T-helper 2 cell treated with Interferon-gamma antibody and Interleukin-4, amounts not matched to agents 100 ng/mL and 5 ng/mL, for 36 hours (primary cell): ENCODE data around the gene SNTG2. TPM values are rescaled to one million over a fixed set of nuclear protein-coding genes. Genes with fewer than 3 reads are reported as not detected.
"Not testable (repeated sequence)": the region's sequence is repeated elsewhere in the genome, so short reads cannot be mapped to it uniquely, and the experiment has no call there.

Source experiments
- intact Hi-C: fragments of 100-400 bp; cut with micrococcal nuclease; formaldehyde crosslinking; loops from one replicate; pipeline ENCODE4 v1.15.1; 2023
- total RNA-seq: library from RNA; stranded (reverse); gene quantifications from 2 replicates; pipeline ENCODE4 v1.2.3, GENCODE V29; 2022

SNTG2 gene
- total RNA-seq, 1 donor from 2014 or later: 0.57 TPM

DNA sequence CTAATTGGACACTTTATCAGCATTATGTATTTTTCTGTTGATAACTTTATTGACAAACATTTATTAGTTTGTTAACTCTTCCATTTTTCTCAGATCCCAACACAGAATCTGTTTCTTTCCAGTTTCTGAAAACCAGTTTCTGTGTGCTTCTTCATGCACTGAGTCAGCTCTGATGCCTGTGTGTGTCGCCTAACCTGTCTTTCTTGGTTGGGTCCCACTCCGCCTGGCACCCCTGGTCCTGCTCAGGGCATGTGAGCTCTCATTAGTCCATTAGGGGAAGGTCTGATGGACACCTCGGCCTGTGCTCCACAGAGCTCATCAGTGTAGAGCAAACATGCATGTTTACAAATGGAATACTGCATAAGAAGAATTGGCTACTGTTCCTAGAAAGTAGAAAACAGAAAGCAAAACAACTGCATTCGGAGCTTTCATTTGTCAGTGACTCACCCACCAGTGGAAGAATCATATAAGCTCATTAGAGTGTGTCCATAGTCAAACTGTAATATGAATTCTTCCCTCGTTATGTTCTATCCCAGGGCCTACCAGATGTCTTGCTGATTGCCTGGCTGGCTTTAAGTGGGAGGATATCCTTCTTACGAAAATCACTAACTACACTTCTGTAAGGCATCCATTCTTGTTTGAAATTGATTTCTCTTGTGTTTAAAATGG is 137.7 kb downstream of the SNTG2 start:
- intact Hi-C loops: no loop called here

DNA sequence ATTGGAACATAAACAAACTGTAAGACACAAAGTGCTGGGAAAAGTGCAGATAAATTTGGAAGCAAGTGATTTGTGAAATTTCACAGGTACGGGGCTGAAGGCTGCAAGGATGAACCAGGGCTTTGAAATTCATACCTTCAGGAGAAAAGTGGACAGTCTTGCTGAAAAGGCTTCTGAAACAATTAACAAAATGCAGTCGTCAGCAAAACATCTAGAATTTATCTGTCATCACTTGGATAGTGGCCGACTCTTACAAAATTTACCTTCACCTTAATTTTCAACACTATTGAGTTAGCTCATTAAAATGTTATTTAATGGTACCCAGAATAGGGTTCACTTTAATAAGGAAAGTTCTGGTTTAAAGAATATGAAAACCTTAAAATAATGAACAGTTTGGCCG is 138.3 kb downstream of the SNTG2 start:
- intact Hi-C loops: no loop called here

DNA sequence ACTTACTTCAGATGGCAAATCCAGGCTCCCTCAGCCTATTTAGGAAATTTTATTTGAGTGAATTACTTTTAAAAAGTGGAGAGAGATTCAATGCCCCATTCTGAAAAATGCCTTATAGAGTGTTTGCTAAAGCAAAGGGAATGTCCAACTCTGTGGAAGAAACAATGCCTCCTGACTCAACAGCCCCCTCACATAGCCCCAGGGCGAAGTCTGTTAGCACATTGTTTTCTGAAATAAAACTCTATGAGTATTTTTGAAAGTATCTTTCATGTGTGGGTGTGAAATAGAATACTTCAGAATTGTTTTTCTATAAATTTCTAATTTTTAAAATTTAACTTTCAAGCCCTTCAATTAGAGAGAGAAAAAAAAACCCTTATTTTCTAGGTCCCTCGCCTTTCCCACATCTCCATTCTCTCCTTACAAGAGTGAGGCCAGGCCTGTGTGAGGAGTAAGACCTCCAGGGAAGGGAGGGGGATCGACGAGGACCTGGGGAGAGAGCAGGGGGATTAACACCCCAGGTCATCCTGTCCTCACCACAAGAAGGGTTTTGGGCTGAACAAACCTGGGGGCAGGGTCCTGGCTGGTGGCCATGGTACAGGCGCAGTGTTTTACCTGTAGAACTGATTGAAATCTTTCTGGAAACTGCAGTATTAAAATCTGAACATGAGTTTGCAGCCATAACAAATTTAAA is 141.4 kb downstream of the SNTG2 start:
- intact Hi-C loops: no loop called here

DNA sequence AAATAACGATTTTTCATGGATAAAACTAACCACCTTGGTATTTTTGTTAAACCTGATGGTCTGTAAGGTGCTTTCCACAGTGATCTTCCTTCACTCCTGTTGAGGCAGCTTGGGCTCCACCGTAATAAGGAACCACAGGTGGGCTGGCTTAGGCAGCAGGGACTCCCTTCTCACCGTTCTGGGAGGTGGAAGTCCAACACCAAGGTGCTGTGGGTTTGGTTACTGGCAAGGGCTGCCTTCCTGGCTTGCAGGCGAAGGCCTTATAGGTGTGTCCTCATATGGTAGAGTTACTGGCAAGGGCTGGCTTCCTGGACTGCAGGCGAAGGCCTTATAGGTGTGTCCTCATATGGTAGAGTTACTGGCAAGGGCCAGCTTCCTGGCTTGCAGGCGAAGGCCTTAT is 143.0 kb downstream of the SNTG2 start:
- intact Hi-C loops: not testable (repeated sequence)

DNA sequence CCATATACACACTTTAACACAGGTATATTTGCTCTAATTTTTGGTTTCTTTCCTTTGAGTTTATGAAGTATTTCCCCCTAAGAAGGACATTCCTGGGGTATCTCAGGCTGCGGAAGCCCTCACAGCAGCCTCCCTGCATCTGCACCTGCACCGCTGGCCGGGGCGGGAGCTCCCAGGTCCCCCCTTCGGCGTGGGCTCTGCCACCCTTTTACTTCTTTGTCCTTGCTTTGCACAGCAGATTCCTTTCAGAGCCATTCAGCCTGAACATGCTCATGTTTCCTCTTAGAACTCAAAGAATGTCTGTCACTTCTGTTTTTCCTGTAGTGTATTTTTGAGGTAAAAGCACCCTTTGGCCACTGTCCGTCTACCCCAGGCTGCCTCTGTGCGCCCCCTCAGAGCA is 146.5 kb downstream of the SNTG2 start:
- intact Hi-C loops: no loop called here

DNA sequence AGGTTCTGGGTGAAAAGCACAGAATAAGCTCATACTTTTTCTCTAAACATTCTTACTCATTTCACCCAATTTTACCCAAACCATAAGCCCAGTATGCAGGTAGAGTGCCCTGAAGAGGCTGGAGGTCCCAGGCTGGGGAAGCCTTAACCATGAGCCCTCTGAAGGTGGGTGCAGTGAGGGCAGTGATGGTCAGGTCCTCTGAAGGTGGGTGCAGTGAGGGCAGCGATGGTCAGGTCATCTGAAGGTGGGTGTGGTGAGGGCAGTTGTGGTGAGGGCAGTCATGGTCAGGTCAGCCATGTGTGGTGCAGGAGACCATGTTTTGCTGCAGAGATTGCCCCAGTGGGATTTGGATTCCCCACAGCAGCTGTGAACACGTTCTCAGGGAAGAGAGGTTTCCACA is 148.8 kb downstream of the SNTG2 start:
- intact Hi-C loops: no loop called here

DNA sequence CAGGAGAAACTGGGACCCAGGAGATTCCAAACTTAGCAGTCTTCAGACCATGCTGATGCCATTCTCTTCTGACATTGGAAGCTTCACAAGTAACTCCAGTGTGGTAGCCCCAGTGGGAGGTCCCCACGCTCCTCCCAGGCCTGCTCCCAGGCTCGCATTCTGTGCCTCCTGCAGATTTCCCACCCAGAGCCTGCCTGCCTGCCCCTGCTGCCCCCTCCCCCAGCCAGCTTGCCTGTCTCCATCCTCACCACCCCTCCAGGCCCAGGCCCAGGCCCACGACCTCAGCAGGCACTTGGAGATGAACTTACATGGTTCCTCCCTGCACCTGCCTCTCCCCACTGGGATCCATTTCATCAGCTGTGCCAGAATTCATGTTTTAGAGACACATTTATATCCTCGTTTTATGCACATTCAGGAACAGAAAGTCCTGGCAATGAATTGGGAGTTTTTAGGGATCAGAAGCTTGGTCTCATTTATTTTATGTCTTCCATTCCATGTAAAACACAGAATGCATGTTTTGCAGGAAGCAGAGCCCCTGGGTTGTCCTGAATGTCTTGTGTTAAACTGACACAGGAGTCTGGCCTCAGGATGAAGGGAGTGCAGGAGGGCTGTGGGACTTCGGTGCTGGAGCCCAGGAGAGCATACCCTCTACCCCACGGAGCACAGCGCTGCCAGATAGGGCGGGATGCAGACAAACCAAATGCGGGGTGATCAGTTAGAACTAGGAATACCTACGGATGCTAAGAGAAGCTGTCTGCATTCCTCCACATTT is 150.5 kb downstream of the SNTG2 start:
- intact Hi-C loops: no loop called here

DNA sequence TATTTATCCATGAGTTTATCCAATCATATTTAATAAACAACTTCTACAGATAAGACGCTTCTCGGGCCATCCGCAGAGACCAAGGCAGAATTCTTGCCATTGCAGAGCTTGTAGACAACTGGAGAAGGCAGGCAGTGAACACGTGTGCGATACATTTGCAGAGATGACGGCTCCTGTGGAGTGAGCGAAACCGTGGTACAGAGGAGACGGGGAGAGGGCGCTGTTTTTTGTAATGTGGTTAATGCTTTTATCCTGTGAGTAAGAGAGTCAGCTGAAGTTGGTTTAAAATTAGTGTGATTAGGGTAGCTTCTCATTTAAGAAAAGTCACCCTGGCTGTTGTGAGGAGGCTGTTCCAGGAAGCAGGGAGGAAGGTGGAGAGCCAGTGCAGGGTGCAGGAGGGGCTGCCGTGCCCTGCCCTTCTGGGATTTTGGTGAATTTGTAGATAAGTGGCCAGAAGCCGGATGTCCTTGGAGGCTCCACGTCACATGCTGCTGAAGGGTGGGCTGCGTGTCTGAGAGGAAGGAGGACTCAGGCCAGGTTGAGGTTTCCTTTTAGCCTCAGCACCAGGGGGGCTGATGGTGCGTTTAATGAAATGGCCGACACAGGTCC is 151.4 kb downstream of the SNTG2 start:
- intact Hi-C loops: no loop called here

DNA sequence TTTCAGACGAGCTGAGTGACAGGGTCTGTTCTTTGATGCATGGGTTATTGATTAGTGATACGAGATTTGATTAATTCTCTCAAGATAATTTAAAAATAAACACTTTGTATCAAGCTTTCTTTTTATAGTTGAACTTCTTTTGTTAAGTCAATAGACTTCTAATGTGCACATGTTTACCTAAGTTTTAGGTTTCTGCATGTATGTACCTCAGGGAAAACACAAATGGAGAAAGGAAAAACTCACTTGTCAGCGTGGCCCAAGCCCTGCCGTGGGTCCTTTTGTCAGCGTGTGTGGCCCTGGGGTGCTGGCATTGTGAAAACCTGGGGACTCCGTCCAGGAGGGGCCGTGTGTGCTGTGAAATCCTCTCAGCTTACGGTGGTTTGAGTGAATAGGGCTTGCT is 153.7 kb downstream of the SNTG2 start:
- intact Hi-C loops: no loop called here

DNA sequence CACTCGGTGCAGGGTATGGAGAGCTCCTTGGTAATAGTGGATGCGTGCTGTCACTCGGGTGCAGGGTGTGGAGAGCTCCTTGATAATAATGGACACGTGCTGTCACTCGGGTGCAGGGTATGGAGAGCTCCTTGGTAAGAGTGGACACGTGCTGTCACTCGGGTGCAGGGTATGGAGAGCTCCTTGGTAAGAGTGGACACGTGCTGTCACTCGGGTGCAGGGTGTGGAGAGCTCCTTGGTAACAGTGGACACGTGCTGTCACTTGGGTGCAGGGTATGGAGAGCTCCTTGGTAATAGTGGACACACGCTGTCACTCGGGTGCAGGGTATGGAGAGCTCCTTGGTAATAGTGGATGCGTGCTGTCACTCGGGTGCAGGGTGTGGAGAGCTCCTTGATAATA is 155.7 kb downstream of the SNTG2 start:
- intact Hi-C loops: not testable (repeated sequence)

DNA sequence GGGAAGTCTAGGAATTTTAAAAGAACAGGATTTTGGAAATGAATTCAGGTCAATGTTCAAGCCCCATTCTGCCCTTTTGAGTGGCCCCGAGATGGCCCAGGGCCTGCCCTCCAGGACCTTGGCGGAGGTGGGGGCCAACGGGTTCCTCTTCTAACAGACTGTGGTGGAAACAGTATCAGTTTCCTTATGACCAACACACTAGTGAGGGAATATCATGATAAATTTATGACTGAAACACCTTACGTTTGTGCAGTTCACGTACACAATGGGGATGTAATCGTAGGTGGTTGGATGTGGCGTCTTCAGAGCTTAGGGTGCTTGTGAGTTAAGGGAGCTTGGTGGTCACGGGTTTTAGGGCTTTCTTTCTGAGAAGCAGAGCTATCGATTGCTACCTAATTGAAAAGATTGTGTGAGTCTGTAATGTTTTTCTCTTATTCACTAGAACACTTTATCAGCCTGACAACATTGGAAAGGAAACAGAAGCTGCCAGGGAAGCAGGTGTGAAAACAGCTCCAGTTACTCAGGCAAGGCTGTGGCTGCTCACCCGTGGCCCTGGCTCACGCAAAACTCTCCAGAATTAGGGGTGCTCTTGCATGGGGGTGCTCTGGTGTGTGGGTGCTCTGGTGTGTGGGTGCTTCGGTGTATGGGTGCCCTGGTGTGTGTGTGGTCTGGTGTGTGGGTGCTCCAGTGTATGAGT is 165.3 kb downstream of the SNTG2 start:
- intact Hi-C loops: no loop called here

DNA sequence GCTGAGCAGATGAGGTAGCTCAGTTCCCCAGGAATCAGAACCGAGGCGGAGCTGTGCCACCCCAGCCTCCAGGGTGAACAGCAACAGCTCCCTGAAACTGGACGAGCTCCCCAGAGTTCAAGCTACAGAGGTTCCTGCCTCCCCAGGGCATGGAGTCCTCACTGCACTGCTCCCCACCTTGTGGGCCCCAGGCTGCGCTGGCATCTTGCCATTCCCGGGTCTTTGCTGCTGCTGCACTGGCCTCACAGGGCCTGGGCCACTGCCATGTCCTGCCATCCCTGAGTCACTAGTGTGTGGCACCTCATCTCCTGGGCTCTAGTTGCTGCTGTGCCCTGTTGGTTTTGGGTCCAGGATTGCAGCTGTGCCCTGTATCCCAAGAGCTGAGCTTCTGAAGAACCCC is 166.9 kb downstream of the SNTG2 start:
- intact Hi-C loops: no loop called here

DNA sequence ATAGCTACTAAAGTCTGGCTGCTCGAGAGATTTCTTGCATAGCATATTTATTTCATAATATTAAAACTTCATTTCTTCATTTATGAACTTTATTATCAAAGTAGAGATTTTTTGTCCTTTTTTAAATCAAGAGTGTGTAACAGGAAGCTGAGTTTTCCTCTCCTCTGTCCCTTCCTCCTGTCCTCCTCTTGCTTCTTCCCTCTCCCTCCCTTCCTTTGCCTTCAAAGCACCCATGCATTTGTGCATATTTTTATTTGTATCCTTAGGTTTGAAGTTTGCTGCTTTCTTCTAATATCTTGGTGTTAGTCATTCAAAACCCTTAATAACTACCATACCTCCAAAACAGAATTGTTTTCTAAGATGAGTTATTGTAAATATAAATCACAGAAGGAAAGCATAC is 174.6 kb downstream of the SNTG2 start:
- intact Hi-C loops: no loop called here

DNA sequence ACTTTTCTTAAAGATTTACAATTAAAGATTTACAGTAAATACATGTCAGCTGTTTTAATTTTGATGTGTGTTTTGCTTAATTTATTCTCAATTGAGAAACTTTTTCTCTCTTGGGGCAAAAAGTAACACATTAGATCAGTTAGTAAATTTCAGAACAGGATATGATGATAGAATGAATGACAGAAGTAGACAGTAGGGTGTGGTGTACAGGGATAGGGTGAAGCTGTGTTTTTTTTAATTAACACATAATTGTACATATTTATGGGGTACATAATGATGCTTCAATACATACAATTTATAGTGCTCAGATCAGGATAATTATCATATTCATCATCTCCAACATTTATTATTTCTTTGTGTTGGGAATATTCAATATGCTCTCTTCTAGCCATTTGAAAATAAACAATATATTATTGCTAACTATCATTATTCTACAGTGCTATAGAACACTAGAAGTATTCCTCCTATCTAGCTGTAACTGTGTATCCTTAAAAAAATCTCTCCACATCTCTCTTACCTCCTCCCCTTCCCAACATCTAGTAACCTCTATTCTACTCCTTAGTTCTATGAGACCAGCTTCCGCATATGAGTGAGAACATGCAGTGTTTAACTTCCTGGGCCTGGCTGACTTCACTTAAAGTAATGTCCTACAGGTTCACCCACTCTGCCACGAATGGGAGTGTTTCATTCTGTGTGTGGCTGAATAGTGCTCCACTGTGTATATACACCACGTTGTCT is 175.2 kb downstream of the SNTG2 start:
- intact Hi-C loops: no loop called here

DNA sequence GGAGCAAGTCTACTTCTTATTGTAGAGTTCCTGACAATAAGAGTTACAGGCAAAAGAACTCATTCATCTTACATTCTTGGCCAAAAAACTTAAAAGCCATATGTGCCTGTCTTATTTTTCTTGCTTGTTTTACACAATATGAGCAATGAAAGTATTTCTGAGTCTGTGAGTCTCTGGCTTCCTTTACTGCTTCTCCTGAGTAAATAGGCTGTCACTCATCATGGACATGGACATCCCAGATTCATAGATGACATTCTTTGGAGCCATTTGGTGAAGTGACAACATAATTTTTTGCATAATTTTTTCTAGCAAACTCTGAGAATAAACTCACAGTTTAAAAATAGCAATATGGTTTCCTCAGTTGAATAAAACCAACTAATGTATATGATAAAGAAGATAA is 179.3 kb downstream of the SNTG2 start:
- intact Hi-C loops: no loop called here

DNA sequence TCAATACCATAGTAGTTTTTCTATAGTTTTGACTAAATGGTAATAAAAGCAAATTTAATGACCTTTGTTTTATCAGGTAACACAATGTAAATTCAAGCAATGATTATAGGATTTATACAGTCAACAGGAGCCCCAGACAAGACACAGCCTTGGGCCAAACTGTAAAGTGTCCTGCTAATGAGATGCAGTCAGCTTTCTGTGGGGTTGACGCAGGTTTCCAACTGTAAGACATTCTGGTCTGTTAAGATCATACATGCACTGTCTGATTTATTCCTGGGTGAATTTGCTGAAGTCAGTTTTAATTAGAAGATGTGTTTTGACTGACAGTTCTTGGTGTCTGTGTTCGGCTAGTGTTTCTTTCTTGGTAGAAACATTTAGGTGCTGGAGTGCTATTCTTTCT is 180.3 kb downstream of the SNTG2 start:
- intact Hi-C loops: no loop called here

DNA sequence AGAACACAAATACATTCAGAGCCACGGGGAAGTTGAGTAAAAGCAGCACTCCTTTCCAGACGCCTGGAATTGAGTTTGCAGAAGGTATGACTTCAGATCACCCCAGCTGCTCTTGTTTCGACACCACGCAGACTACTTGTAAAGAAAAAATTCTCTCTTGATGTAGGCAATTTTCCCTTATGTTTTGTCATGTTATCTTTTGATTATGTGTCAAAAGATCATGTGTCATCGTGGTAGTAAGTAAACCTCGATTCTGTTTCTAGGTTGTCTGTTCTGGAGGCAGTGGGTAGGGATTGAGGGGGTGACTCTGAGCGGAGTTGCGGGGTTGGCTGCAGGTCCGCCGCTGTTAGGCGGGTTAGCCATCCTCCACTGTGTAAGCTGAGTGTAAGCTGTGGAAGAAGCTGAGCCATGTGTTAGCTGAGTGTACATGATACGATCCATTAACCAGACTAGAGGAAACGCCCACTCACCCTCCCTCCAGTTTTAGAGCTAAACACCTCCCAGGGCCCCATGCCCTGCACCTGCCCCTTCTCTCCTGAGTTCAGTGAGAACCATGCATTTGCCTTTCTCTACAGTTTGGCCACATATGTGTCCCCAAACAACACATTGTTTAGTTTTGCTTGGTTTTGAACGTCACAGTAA is 181.8 kb downstream of the SNTG2 start:
- intact Hi-C loops: no loop called here

DNA sequence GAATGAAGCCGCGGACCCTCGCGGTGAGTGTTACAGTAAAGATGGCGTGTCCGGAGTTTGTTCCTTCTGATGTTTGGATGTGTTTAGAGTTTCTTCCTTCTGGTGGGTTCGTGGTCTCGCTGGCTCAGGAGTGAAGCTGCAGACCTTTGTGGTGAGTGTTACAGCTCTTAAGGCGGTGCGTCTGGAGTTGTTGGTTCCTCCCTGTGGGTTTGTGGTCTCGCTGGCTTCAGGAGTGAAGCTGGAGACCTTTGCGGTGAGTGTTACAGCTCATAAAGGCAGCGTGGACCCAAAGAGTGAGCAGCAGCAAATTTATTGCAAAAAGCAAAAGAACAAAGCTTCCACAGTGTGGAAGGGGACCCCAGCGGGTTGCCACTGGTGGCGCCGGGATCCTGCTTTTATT is 183.2 kb downstream of the SNTG2 start:
- intact Hi-C loops: not testable (repeated sequence)

DNA sequence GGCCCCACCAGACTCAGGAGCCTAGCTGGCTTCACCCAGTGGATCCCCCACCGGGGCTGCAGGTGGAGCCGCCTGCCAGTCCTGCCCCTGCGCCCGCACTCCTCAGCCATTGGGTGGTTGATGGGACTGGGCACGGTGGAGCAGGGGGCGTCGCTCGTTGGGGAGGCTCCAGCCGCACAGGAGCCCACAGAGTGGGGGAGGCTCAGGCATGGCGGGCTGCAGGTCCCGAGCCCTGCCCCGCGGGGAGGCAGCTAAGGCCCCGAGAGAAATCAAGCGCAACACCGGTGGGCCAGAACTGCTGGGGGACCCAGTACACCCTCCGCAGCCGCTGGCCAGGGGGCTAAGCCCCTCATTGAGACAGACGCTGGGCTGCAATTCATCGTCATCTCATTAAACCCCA is 184.0 kb downstream of the SNTG2 start:
- intact Hi-C loops: no loop called here

DNA sequence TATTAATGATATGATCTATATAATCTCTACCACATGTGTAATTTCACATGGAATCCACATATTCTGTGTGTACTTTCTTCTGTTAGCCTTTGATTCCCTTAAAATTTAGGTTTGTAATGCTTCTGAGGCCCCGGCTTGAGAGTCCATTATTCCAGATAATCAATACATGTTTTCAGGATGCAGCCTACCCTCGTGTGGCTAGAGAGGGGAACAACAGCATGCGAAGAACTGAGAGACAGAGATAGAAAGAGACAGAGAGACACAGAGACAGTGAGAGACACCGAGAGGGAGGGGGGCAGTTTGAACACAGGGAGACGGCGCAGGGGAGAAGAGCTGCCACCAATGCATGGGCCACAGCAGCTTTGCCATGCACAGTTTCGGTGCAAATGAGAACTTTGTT is 185.4 kb downstream of the SNTG2 start:
- intact Hi-C loops: no loop called here
